ENCODE measurements around the gene SRD5A1. TPM values are rescaled to one million over a fixed set of nuclear protein-coding genes. Genes with fewer than 3 reads are reported as not detected.

SRD5A1 gene
- total RNA-seq, 1 donor from 2014 or later: 14.8 TPM

GRCh38 chr5:6597557-6597956 lies 35.7 kb upstream of the SRD5A1 start:
- Mint-ChIP-seq H3K9me3 (no peaks in the 10 kb centered on the region), H3K4me1 (no peaks in the 10 kb centered on the region), H3K36me3 (ENCODE audit: low read depth) (peaks cover 65% of the 10 kb centered on the region), H3K27ac (no peak overlapping the region), H3K27me3 (no peaks in the 10 kb centered on the region), H3K4me3 (no peak overlapping the region)
- DNase-seq (no peak), ATAC-seq (ENCODE audit: low read depth) (no peak)
- no peak for TF ChIP-seq CTCF (IDR thresholded peaks at IDR 0.05)
- CTCF ChIA-PET: no interaction called here
- intact Hi-C loops (cut with micrococcal nuclease): no loop called here
- POLR2A ChIA-PET: no interaction called here

- no peak overlapping the region for H3K4me3 Mint-ChIP-seq
- CTCF ChIA-PET: no interaction called here
- no peaks in the 10 kb centered on the region for H3K27me3 Mint-ChIP-seq
- POLR2A ChIA-PET: no interaction called here
- ATAC-seq (ENCODE audit: low read depth) (no peak), DNase-seq (no peak)
- H3K9me3 Mint-ChIP-seq: no peaks in the 10 kb centered on the region
- no peak for TF ChIP-seq CTCF (IDR thresholded peaks at IDR 0.05)
- H3K4me1 Mint-ChIP-seq: no peaks in the 10 kb centered on the region
- peaks cover 73% of the 10 kb centered on the region for H3K36me3 Mint-ChIP-seq (ENCODE audit: low read depth)
- H3K27ac Mint-ChIP-seq: no peak overlapping the region
- intact Hi-C loops (cut with micrococcal nuclease): no loop called here
Measured at GRCh38 chr5:6598351-6598900, 34.8 kb upstream of the SRD5A1 start.

GRCh38 chr5:6599739-6600138 lies 33.5 kb upstream of the SRD5A1 start:
- no peaks in the 10 kb centered on the region for H3K9me3 Mint-ChIP-seq
- H3K4me1 Mint-ChIP-seq: no peaks in the 10 kb centered on the region
- peaks cover 86% of the 10 kb centered on the region for H3K36me3 Mint-ChIP-seq (ENCODE audit: low read depth)
- ChIA-PET CTCF (no interaction called here), POLR2A (no interaction called here)
- ATAC-seq (ENCODE audit: low read depth) (no peak), DNase-seq (no peak)
- no peak for TF ChIP-seq CTCF (IDR thresholded peaks at IDR 0.05)
- H3K4me3 Mint-ChIP-seq: no peak overlapping the region
- H3K27ac Mint-ChIP-seq: no peak overlapping the region
- H3K27me3 Mint-ChIP-seq: no peaks in the 10 kb centered on the region
- intact Hi-C loops (cut with micrococcal nuclease): no loop called here

- H3K36me3 Mint-ChIP-seq (ENCODE audit: low read depth): peaks cover 95% of the 10 kb centered on the region
- H3K27ac Mint-ChIP-seq: no peak overlapping the region
- CTCF ChIA-PET: no interaction called here
- no peaks in the 10 kb centered on the region for H3K4me1 Mint-ChIP-seq
- no peaks in the 10 kb centered on the region for H3K9me3 Mint-ChIP-seq
- intact Hi-C loops (cut with micrococcal nuclease): no loop called here
- ATAC-seq (ENCODE audit: low read depth) (no peak), DNase-seq (no peak)
- POLR2A ChIA-PET: no interaction called here
- no peak for TF ChIP-seq CTCF (IDR thresholded peaks at IDR 0.05)
- H3K4me3 Mint-ChIP-seq: no peak overlapping the region
- no peaks in the 10 kb centered on the region for H3K27me3 Mint-ChIP-seq
Measured at GRCh38 chr5:6601271-6601670, 32.0 kb upstream of the SRD5A1 start.

GRCh38 chr5:6601816-6602215 lies 31.4 kb upstream of the SRD5A1 start:
- Mint-ChIP-seq H3K4me3 (no peak overlapping the region), H3K27me3 (no peaks in the 10 kb centered on the region), H3K4me1 (no peaks in the 10 kb centered on the region), H3K27ac (no peak overlapping the region), H3K36me3 (ENCODE audit: low read depth) (peaks cover 95% of the 10 kb centered on the region), H3K9me3 (no peaks in the 10 kb centered on the region)
- ChIA-PET POLR2A (no interaction called here), CTCF (no interaction called here)
- intact Hi-C loops (cut with micrococcal nuclease): no loop called here
- DNase-seq: no peak
- TF ChIP-seq CTCF (IDR thresholded peaks at IDR 0.05): no peak
- no peak for ATAC-seq (ENCODE audit: low read depth)
